Right lobe of liver (tissue), 6 donors: ENCODE measurements around the gene PDLIM5. TPM values are rescaled to one million over a fixed set of nuclear protein-coding genes. Genes with fewer than 3 reads are reported as not detected.
A peak's percentile ranks its signal among the peaks of the same experiment; 100 is the strongest.

Experiments
- ATAC-seq, 4 donors: fragments of 200-7000 bp; cut with Tn5 transposase; one replicate each; pipeline ENCODE4 v1.9.1; 2020; ENCODE audit warnings: mild to moderate bottlenecking in 4 of 4, moderate library complexity in 4 of 4
- DNase-seq, 3 donors: peaks; one replicate each; pipeline ENCODE4 v3.0.0-alpha.2; 2020
- H3K27ac ChIP-seq, 3 donors: fragments of 200-600 bp; one replicate each; pipeline ENCODE4 v1.8.0; 2022
- H3K27me3 ChIP-seq, 2 donors: fragments of 200-600 bp; one replicate each; pipeline ENCODE4 v1.8.0; 2022
- H3K36me3 ChIP-seq, 4 donors: fragments of 200-600 bp; sonication (generic) in 1 of 4; one replicate each; pipeline versions ENCODE4 v1.5.1 to v1.8.0; 2017 to 2022; ENCODE audit warnings: control low read depth in 1 of 4
- H3K4me1 ChIP-seq, 4 donors: fragments of 200-600 bp; sonication (generic) in 1 of 4; one replicate each; pipeline versions ENCODE4 v1.5.1 to v1.8.0; 2017 to 2022; ENCODE audit warnings: control low read depth in 1 of 4
- H3K4me3 ChIP-seq, 3 donors: fragments of 200-600 bp; one replicate each; pipeline ENCODE4 v1.8.0; 2022
- H3K9me3 ChIP-seq, 4 donors: fragments of 200-600 bp; sonication (generic) in 1 of 4; one replicate each; pipeline versions ENCODE4 v1.5.1 to v1.8.0; 2017 to 2022; ENCODE audit warnings: control low read depth in 1 of 4
- CTCF ChIP-seq, 4 donors: fragments of 200-600 bp in 3 of 4; fragments of 450-650 bp in 1 of 4; IDR thresholded peaks; one replicate each; pipeline versions ENCODE4 v1.5.1 to v1.8.0; 2016 to 2022; ENCODE audit warnings: antibody characterized with exemption in 4 of 4, mild to moderate bottlenecking in 2 of 4
- POLR2A ChIP-seq: fragments of 450-650 bp; IDR thresholded peaks from one replicate; pipeline ENCODE4 v1.6.1; 2017; ENCODE audit warnings: antibody characterized with exemption, mild to moderate bottlenecking
- WGBS: methylation state at CpG from one replicate; pipeline ENCODE4 v1.1.6; 2018; ENCODE audit warnings: low coverage, low lambda C conversion rate; ENCODE audit not compliant: insufficient coverage; ENCODE audit errors: missing lambda C conversion rate; 5-methylcytosine and 5-hydroxymethylcytosine counted together
- intact Hi-C, 2 donors: fragments of 100-400 bp; cut with DNase I; formaldehyde crosslinking; loops; one replicate each; pipeline versions ENCODE4 v1.11.2 to v1.14.1; 2022
- total RNA-seq, 6 experiments: library from RNA; depleted of rRNA in 2 of 6; stranded (reverse); fragments of >200 nt in 2 of 6; fragmentation: NEBNext Ultra II Directional in 3 of 6; extraction: Animal tissue kit (Norgen Biotek cat#: 25700) in 3 of 6; gene quantifications; one replicate each; pipeline versions ENCODE4 v1.1.0 to v1.2.4, GENCODE V29; 2016 to 2023
- donor health status: DM: no; HTN: yes; CAD: no.
- donor health status: DM: no; HTN: no; CAD: no.
- donor health status: DM: no; HTN: no; CAD: no.
- donor health status: DM: no; HTN: yes; CAD: no.
- donor health status: DM: no; HTN: yes; CAD: no.

The PDLIM5 gene
- total RNA-seq, 6 experiments from 2014 or later = 71.9 to 135 (median 101) TPM

GRCh38 chr4:94665500-94666404 is 214.0 kb downstream of the PDLIM5 start:
- TF ChIP-seq POLR2A = no peak
- Histone ChIP-seq H3K4me3 (no peak overlapping the region), H3K9me3 (no peaks in the 10 kb centered on the region), H3K27me3 (no peaks in the 10 kb centered on the region), H3K4me1 (peaks cover 0 to 29% (median 5%) of the 10 kb centered on the region in 4 donors), H3K27ac (no peak overlapping the region), H3K36me3 (peaks cover 0 to 12% (median 3%) of the 10 kb centered on the region in 4 donors)
- intact Hi-C loops = no loop called here
- ATAC-seq (peak in 1 of 4 donors; percentile 31), DNase-seq (no peak)
- 69% methylated on average over 3 of the region's 3 CpGs for WGBS

GRCh38 chr4:94668724-94669123 is 217.0 kb downstream of the PDLIM5 start:
- intact Hi-C loops = no loop called here

GRCh38 chr4:94669672-94670664 is 218.2 kb downstream of the PDLIM5 start:
- peak; percentile 74 to 90 (median 84) for ATAC-seq
- intact Hi-C loops = no loop called here

More at GRCh38 chr4:94668724-94669123, 217.0 kb downstream of the PDLIM5 start:
- DNase-seq (no peak), ATAC-seq (no peak)
- WGBS = 91% methylated on average over 7 of the region's 7 CpGs
- Histone ChIP-seq H3K9me3 (no peaks in the 10 kb centered on the region), H3K4me1 (peaks cover 0 to 29% (median 5%) of the 10 kb centered on the region in 4 donors), H3K4me3 (no peak overlapping the region), H3K27ac (no peak overlapping the region), H3K36me3 (peaks cover 0 to 5% (median 1%) of the 10 kb centered on the region in 4 donors), H3K27me3 (no peaks in the 10 kb centered on the region)
- TF ChIP-seq POLR2A = no peak

GRCh38 chr4:94671113-94671512 is 219.4 kb downstream of the PDLIM5 start:
- no peak for DNase-seq
- intact Hi-C loops = no loop called here
- Histone ChIP-seq H3K27ac (peak overlapping the region in 1 of 3 donors; percentile 62), H3K27me3 (no peaks in the 10 kb centered on the region), H3K9me3 (no peaks in the 10 kb centered on the region), H3K4me1 (peaks cover 0 to 23% (median 5%) of the 10 kb centered on the region in 4 donors), H3K4me3 (no peak overlapping the region), H3K36me3 (peaks cover 0 to 5% (median 0%) of the 10 kb centered on the region in 4 donors)
- WGBS = 69% methylated on average over 2 of the region's 5 CpGs
- no peak for TF ChIP-seq CTCF (IDR thresholded peaks at IDR 0.05)
- no peak for TF ChIP-seq POLR2A
- no peak for ATAC-seq

More at GRCh38 chr4:94669672-94670664, 218.2 kb downstream of the PDLIM5 start:
- Histone ChIP-seq H3K4me3 (no peak overlapping the region), H3K27me3 (no peaks in the 10 kb centered on the region), H3K36me3 (peaks cover 0 to 5% (median 0%) of the 10 kb centered on the region in 4 donors), H3K9me3 (no peaks in the 10 kb centered on the region), H3K4me1 (peaks cover 0 to 29% (median 5%) of the 10 kb centered on the region in 4 donors), H3K27ac (peak overlapping the region in 2 of 3 donors; percentile 21 to 62)
- WGBS = 55% methylated on average over 6 of the region's 6 CpGs
- TF ChIP-seq POLR2A (no peak), CTCF (IDR thresholded peaks at IDR 0.05) (peak in 1 of 4 donors; percentile 14)
- no peak for DNase-seq

- Histone ChIP-seq H3K9me3 (no peaks in the 10 kb centered on the region), H3K27ac (no peak overlapping the region), H3K36me3 (no peaks in the 10 kb centered on the region), H3K4me1 (peaks cover 0 to 18% (median 5%) of the 10 kb centered on the region in 4 donors), H3K27me3 (no peaks in the 10 kb centered on the region), H3K4me3 (no peak overlapping the region)
- TF ChIP-seq CTCF (IDR thresholded peaks at IDR 0.05) (no peak), POLR2A (no peak)
- intact Hi-C loops = no loop called here
- WGBS = 50% methylated on average over 2 of the region's 2 CpGs
- DNase-seq = no peak
- ATAC-seq = peak; percentile 36 to 59 (median 41)
Measured at GRCh38 chr4:94673961-94674360, 222.2 kb downstream of the PDLIM5 start.
